Measurements from ENCODE around the gene NEK6.

DNA sequence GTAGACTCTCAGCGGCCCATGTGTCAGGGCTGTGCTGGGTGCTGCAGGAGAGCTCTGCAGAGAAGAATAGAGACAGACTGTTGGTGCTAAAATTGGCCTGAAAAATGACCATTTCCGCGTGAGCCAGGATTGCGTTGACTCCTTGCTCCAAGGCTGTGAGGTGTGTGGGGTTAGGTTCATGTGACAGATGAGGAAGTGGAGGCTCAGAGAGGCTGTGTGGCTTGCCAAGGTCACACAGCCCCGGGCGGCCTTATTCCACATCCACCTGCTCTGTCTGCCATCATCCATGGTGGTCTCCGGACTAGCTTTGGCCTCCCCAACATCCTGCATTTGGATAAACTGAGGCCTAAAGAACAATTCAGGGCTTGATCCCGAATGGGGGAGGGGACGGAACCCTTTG, 15.2 kb downstream of the NEK6 start:
- TF ChIP-seq, protein P1, sequence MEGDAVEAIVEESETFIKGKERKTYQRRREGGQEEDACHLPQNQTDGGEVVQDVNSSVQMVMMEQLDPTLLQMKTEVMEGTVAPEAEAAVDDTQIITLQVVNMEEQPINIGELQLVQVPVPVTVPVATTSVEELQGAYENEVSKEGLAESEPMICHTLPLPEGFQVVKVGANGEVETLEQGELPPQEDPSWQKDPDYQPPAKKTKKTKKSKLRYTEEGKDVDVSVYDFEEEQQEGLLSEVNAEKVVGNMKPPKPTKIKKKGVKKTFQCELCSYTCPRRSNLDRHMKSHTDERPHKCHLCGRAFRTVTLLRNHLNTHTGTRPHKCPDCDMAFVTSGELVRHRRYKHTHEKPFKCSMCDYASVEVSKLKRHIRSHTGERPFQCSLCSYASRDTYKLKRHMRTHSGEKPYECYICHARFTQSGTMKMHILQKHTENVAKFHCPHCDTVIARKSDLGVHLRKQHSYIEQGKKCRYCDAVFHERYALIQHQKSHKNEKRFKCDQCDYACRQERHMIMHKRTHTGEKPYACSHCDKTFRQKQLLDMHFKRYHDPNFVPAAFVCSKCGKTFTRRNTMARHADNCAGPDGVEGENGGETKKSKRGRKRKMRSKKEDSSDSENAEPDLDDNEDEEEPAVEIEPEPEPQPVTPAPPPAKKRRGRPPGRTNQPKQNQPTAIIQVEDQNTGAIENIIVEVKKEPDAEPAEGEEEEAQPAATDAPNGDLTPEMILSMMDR (conservative IDR thresholded peaks at IDR 0.05) = no peak
- TF ChIP-seq ZFX (IDR thresholded peaks at IDR 0.05) = no peak

Data from C4-2B (cell line).